Adrenal gland (tissue), 12 donors: ENCODE data around the gene PAPOLB. TPM values are rescaled to one million over a fixed set of nuclear protein-coding genes. Genes with fewer than 3 reads are reported as not detected.

ENCODE experiments used
- DNase-seq, 7 donors: peaks; one replicate each; pipeline ENCODE4 v3.0.0-alpha.2; 2019 to 2020
- H3K27ac ChIP-seq, 5 donors: fragments of 200-600 bp; sonication (generic) in 4 of 5; 1 replicate in 3 of 5; 2 replicates in 2 of 5; pipeline versions ENCODE4 v1.5.1 to v1.8.0; 2016 to 2020; ENCODE audit warnings: mild to moderate bottlenecking in 1 of 5
- H3K27me3 ChIP-seq: fragments of 200-600 bp; 2 replicates; pipeline ENCODE4 v1.8.0; 2021
- H3K36me3 ChIP-seq, 2 donors: fragments of 200-600 bp; replicated peaks in 1 of 2; 1 replicate in 1 of 2; 2 replicates in 1 of 2; pipeline versions ENCODE4 v1.5.1 to v1.8.0; 2018 to 2022
- H3K4me1 ChIP-seq, 2 donors: fragments of 200-600 bp; replicated peaks in 1 of 2; 1 replicate in 1 of 2; 2 replicates in 1 of 2; pipeline versions ENCODE4 v1.5.1 to v1.8.0; 2018 to 2021
- H3K4me3 ChIP-seq, 4 donors: fragments of 200-600 bp; sonication (generic) in 3 of 4; one replicate each; pipeline ENCODE4 v1.5.1; 2016 to 2018
- H3K9me3 ChIP-seq, 3 donors: fragments of 200-600 bp; sonication (generic) in 1 of 3; replicated peaks in 1 of 3; 1 replicate in 2 of 3; 2 replicates in 1 of 3; pipeline versions ENCODE4 v1.5.1 to v1.8.0; 2016 to 2021
- CTCF ChIP-seq, 6 experiments: fragments of 450-650 bp in 4 of 6; fragments of 200-600 bp in 2 of 6; sonication (generic) in 1 of 6; IDR thresholded peaks; 1 replicate in 5 of 6; 2 replicates in 1 of 6; pipeline versions ENCODE4 v1.5.1 to v1.8.0; 2016 to 2021; ENCODE audit warnings: antibody characterized with exemption in 6 of 6, mild to moderate bottlenecking in 2 of 6, moderate library complexity in 1 of 6
- POLR2A ChIP-seq, 2 donors: fragments of 450-650 bp; IDR thresholded peaks; one replicate each; pipeline ENCODE4 v1.6.1; 2017; ENCODE audit warnings: antibody characterized with exemption in 2 of 2, mild to moderate bottlenecking in 2 of 2, moderate library complexity in 1 of 2
- WGBS, 4 donors: extraction: QIAGEN DNeasy Blood & Tissue Kit in 2 of 4; methylation state at CpG; one replicate each; pipeline versions ENCODE4 v1.1.5 to v1.1.7; 2013 to 2017; 5-methylcytosine and 5-hydroxymethylcytosine counted together
- intact Hi-C, 2 donors: fragments of 100-400 bp; cut with DNase I; formaldehyde crosslinking; loops; one replicate each; pipeline versions ENCODE4 v1.14.1 to v1.15.0; 2022 to 2023
- polyA plus RNA-seq, 3 donors: library from polyadenylated mRNA; stranded (reverse); fragments of 200-250 nt in 2 of 3; fragments of 350-450 nt in 1 of 3; fragmentation: Illumina TruSeq in 1 of 3; extraction: RNeasy Lipid Tissue Mini Kit (QIAGEN cat#74804) in 1 of 3; gene quantifications; one replicate each; pipeline ENCODE4 v1.2.3, GENCODE V29; 2013 to 2014
- total RNA-seq, 9 donors: library from RNA; depleted of rRNA in 4 of 9; stranded (reverse); fragments of >200 nt in 4 of 9; fragments of 120-200 nt in 1 of 9; fragmentation: NEBNext Ultra II Directional in 1 of 9; extraction: Animal tissue kit (Norgen Biotek cat#: 25700) in 1 of 9; gene quantifications; one replicate each; pipeline versions ENCODE4 v1.1.0 to v1.2.4, GENCODE V29; 2013 to 2023
- donor health status: healthy with polysubstance abuse.
- donor health status: Bipolar disorder and iron deficiency.
- donor health status: DM: yes; HTN: yes; CAD: no.
- donor health status: DM: no; HTN: no; CAD: no.
- donor health status: DM: no; HTN: no; CAD: no.
- donor health status: DM: yes; HTN: yes; CAD: no.

PAPOLB gene
- total and polyA plus RNA-seq, 12 donors, result 0.04 to 0.11 (median 0.08) TPM; not detected in 9

- Histone ChIP-seq H3K4me1 (no peaks in the 10 kb centered on the region), H3K9me3 (no peaks in the 10 kb centered on the region), H3K27me3 (peaks cover 3% of the 10 kb centered on the region), H3K36me3 (no peaks in the 10 kb centered on the region), H3K27ac (no peak overlapping the region), H3K4me3 (no peak overlapping the region)
- WGBS, 4 donors, result 76 to 85% (median 78%) methylated on average over 9 of the region's 9 CpGs
- intact Hi-C loops, result no loop called here
- TF ChIP-seq POLR2A (IDR thresholded peaks at IDR 0.05) (no peak), CTCF (IDR thresholded peaks at IDR 0.05) (no peak)
- DNase-seq, result peak in 1 of 7 donors; percentile 20
Observed at GRCh38 chr7:4866528-4867496, 5.0 kb upstream of the PAPOLB start.

- 66 to 84% (median 81%) methylated on average over 14 of the region's 14 CpGs for WGBS, 4 donors
- TF ChIP-seq CTCF (IDR thresholded peaks at IDR 0.05), result no peak
- TF ChIP-seq POLR2A (IDR thresholded peaks at IDR 0.05), result no peak
- Histone ChIP-seq H3K27me3 (peaks cover 10% of the 10 kb centered on the region), H3K27ac (no peak overlapping the region), H3K4me1 (no peaks in the 10 kb centered on the region), H3K4me3 (peak overlapping the region in 1 of 4 donors; percentile 36), H3K9me3 (no peaks in the 10 kb centered on the region), H3K36me3 (no peaks in the 10 kb centered on the region)
- DNase-seq, result peak in 1 of 7 donors; percentile 38
- intact Hi-C loops, result no loop called here
Observed at GRCh38 chr7:4862156-4862555, 326 bp upstream of the PAPOLB start.

- 79 to 90% (median 85%) methylated on average over 11 of the region's 11 CpGs for WGBS, 4 donors
- H3K27ac ChIP-seq, result no peak overlapping the region
- no peak for TF ChIP-seq POLR2A (IDR thresholded peaks at IDR 0.05)
- TF ChIP-seq CTCF (IDR thresholded peaks at IDR 0.05), result no peak
- peak in 1 of 7 donors; percentile 14 for DNase-seq
- H3K4me3 ChIP-seq, result peak overlapping the region in 1 of 4 donors; percentile 36
- no peaks in the 10 kb centered on the region for H3K4me1 ChIP-seq
- peaks cover 10% of the 10 kb centered on the region for H3K27me3 ChIP-seq
- H3K9me3 ChIP-seq, result no peaks in the 10 kb centered on the region
- intact Hi-C loops, result no loop called here
- no peaks in the 10 kb centered on the region for H3K36me3 ChIP-seq
Observed at GRCh38 chr7:4861227-4861626, 603 bp downstream of the PAPOLB start.

GRCh38 chr7:4857189-4857588 is 4.6 kb downstream of the PAPOLB start:
- no peak for DNase-seq
- H3K4me1 ChIP-seq, result no peaks in the 10 kb centered on the region
- H3K36me3 ChIP-seq, result no peaks in the 10 kb centered on the region
- TF ChIP-seq CTCF (IDR thresholded peaks at IDR 0.05) (no peak), POLR2A (IDR thresholded peaks at IDR 0.05) (no peak)
- 50 to 63% (median 56%) methylated on average over 3 of the region's 3 CpGs for WGBS, 4 donors
- H3K9me3 ChIP-seq, result no peaks in the 10 kb centered on the region
- intact Hi-C loops, result no loop called here
- no peak overlapping the region for H3K4me3 ChIP-seq
- H3K27me3 ChIP-seq, result peaks cover 10% of the 10 kb centered on the region
- no peak overlapping the region for H3K27ac ChIP-seq
